MM.1S (cell line): ENCODE measurements around the gene KBTBD6.

ENCODE experiments used
- CTCF ChIP-seq: fragments of 300-600 bp; sonication (generic); IDR thresholded peaks from 2 replicates; pipeline ENCODE4 v1.5.1; 2016; ENCODE audit warnings: antibody characterized with exemption, low read length, mixed read lengths
- EZH2phosphoT487 ChIP-seq: fragments of 300-600 bp; sonication (generic); IDR thresholded peaks from 2 replicates; pipeline ENCODE4 v1.6.1; 2018; ENCODE audit warnings: antibody characterized with exemption, low read length

- TF ChIP-seq EZH2phosphoT487: no peak
- no peak for TF ChIP-seq CTCF
These were observed 9.8 kb downstream of the KBTBD6 start for GRCh38 chr13:41122838-41123237.
